Gastrocnemius medialis (tissue), 4 donors: ENCODE measurements around the gene FBXO33. TPM values are rescaled to one million over a fixed set of nuclear protein-coding genes. Genes with fewer than 3 reads are reported as not detected.

Experiments
- ATAC-seq, 2 donors: fragments of 150-250 bp; one replicate each; pipeline ENCODE4 v1.9.1; 2016
- DNase-seq, 2 donors: peaks; one replicate each; pipeline ENCODE4 v3.0.0-alpha.2; 2019
- H3K27ac ChIP-seq, 4 donors: fragments of 200-600 bp; sonication (generic); 1 replicate in 1 of 4; 2 replicates in 3 of 4; pipeline ENCODE4 v1.5.1; 2016 to 2018; ENCODE audit warnings: mild to moderate bottlenecking in 2 of 4, moderate library complexity in 1 of 4
- H3K27me3 ChIP-seq, 3 donors: fragments of 200-600 bp; sonication (generic) in 2 of 3; 1 replicate in 1 of 3; 2 replicates in 2 of 3; pipeline versions ENCODE4 v1.5.1 to v1.6.0; 2016 to 2019; ENCODE audit warnings: mild to moderate bottlenecking in 1 of 3, moderate library complexity in 1 of 3
- H3K36me3 ChIP-seq, 2 donors: fragments of 200-600 bp; sonication (generic) in 1 of 2; one replicate each; pipeline ENCODE4 v1.5.1; 2017 to 2018
- H3K4me1 ChIP-seq, 2 donors: fragments of 200-600 bp; sonication (generic) in 1 of 2; one replicate each; pipeline ENCODE4 v1.5.1; 2016 to 2017; ENCODE audit warnings: mild to moderate bottlenecking in 2 of 2
- H3K4me3 ChIP-seq, 4 donors: fragments of 200-600 bp; sonication (generic) in 3 of 4; 1 replicate in 1 of 4; 2 replicates in 3 of 4; pipeline ENCODE4 v1.5.1; 2016 to 2019; ENCODE audit warnings: mild to moderate bottlenecking in 2 of 4
- H3K9me3 ChIP-seq, 3 donors: fragments of 200-600 bp; sonication (generic) in 2 of 3; 1 replicate in 1 of 3; 2 replicates in 2 of 3; pipeline ENCODE4 v1.5.1; 2016 to 2019
- POLR2A ChIP-seq, 2 donors: fragments of 450-650 bp; IDR thresholded peaks; one replicate each; pipeline ENCODE4 v1.6.1; 2017; ENCODE audit warnings: antibody characterized with exemption in 2 of 2, mild to moderate bottlenecking in 2 of 2, moderate library complexity in 2 of 2
- in situ Hi-C, 4 donors: fragments of 200-750 bp; cut with MboI; loops; one replicate each; pipeline versions ENCODE4 v1.15.0 to v1.8.0; 2017; ENCODE audit warnings: low sequenced_read_pairs in 4 of 4
- intact Hi-C: fragments of 100-400 bp; cut with DNase I; formaldehyde crosslinking; loops from one replicate; pipeline ENCODE4 v1.15.1; 2023; ENCODE audit warnings: low total_unique reads
- total RNA-seq, 4 donors: library from RNA; depleted of rRNA; stranded (reverse); fragments of >200 nt; gene quantifications; one replicate each; pipeline versions ENCODE4 v1.1.0 to v1.2.3, GENCODE V29; 2016
- TF ChIP-seq, protein P1 (sequence below), 5 experiments: fragments of 450-650 bp in 3 of 5; fragments of 200-600 bp in 2 of 5; sonication (generic) in 2 of 5; IDR thresholded peaks in 4 of 5; conservative IDR thresholded peaks in 1 of 5; 1 replicate in 4 of 5; 2 replicates in 1 of 5; pipeline ENCODE4 v1.5.1; 2016 to 2019; ENCODE audit warnings: antibody characterized with exemption in 5 of 5, mild to moderate bottlenecking in 3 of 5, moderate library complexity in 3 of 5

Gene FBXO33
- total RNA-seq, 4 donors from 2014 or later: 5.3 to 8.0 (median 5.9) TPM

DNA sequence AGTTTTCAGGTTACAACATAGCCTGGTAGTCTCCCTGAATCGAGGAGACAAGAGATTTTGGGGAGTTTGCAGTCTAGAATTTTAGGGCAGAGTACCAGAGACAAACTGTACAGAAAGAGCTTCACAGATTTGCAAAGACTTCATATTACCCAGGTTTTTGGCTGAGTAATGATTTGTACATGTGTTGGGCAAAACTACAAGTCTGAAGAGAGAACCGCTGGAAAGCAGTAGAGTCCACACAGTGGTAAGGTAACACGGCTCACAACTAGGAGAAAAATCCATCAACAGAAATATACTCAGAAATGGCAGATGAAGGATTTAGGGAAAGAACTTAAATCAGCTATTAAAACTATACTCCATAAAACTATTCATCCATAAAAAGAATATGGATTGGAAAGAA lies 25.7 kb downstream of the FBXO33 start:
- Histone ChIP-seq H3K27ac (no peak overlapping the region), H3K27me3 (no peaks in the 10 kb centered on the region), H3K4me3 (no peak overlapping the region), H3K9me3 (no peaks in the 10 kb centered on the region), H3K36me3 (no peaks in the 10 kb centered on the region), H3K4me1 (no peaks in the 10 kb centered on the region)
- in situ Hi-C loops: no loop called here
- intact Hi-C loops: no loop called here
- DNase-seq (no peak), ATAC-seq (no peak)
- no peak for TF ChIP-seq POLR2A (IDR thresholded peaks at IDR 0.05)
- TF ChIP-seq, protein P1, sequence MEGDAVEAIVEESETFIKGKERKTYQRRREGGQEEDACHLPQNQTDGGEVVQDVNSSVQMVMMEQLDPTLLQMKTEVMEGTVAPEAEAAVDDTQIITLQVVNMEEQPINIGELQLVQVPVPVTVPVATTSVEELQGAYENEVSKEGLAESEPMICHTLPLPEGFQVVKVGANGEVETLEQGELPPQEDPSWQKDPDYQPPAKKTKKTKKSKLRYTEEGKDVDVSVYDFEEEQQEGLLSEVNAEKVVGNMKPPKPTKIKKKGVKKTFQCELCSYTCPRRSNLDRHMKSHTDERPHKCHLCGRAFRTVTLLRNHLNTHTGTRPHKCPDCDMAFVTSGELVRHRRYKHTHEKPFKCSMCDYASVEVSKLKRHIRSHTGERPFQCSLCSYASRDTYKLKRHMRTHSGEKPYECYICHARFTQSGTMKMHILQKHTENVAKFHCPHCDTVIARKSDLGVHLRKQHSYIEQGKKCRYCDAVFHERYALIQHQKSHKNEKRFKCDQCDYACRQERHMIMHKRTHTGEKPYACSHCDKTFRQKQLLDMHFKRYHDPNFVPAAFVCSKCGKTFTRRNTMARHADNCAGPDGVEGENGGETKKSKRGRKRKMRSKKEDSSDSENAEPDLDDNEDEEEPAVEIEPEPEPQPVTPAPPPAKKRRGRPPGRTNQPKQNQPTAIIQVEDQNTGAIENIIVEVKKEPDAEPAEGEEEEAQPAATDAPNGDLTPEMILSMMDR (IDR thresholded peaks at IDR 0.05 in 4 of 5, conservative IDR thresholded peaks at IDR 0.05 in 1 of 5): no peak

DNA sequence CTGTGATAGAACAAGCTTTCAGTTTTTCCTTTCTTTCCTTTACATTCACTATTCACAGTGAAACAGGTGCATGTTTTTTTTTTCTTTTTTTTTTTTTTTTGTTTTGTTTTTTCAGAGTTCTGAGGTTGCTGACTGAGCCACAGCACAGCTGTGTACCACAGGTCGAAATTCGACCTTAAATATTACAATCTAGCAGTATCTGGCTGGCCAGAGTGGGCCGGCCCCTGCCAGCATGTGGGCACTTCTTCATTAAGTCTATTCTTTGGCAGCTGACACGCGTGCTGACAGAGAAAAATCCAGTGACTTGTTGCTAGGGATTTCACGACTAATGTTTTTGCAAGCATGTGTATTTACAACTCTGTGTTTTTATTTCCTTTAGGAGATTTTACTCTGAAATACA lies 33.9 kb downstream of the FBXO33 start:
- Histone ChIP-seq H3K36me3 (peaks cover 0 to 12% of the 10 kb centered on the region in 2 donors), H3K27me3 (no peaks in the 10 kb centered on the region), H3K4me3 (no peak overlapping the region), H3K27ac (peak overlapping the region in 1 of 4 donors; percentile 9), H3K9me3 (no peaks in the 10 kb centered on the region), H3K4me1 (peaks cover 0 to 11% of the 10 kb centered on the region in 2 donors)
- DNase-seq (no peak), ATAC-seq (no peak)
- TF ChIP-seq POLR2A (IDR thresholded peaks at IDR 0.05): no peak
- TF ChIP-seq, protein P1 (IDR thresholded peaks at IDR 0.05 in 4 of 5, conservative IDR thresholded peaks at IDR 0.05 in 1 of 5): no peak
- in situ Hi-C loops (no loop called here), intact Hi-C loops (no loop called here)

DNA sequence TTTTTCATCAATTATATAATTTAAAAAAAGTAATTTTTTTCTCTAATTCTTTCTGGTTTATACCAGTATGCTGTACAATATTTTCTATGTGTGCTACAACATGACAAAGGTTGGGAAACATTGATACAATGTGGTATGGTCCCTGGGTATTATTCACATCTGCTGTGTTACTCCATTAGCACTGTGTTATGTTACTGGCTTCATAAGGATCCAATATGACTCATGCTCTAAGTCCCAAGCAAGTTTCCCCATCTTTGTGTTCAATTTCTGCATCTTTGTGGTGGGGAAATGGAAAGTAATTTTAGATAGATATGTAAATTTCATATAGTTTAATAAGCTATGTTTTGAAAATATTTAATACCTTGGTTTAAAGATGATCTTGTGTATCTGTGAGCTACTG lies 35.8 kb downstream of the FBXO33 start:
- H3K27ac ChIP-seq: peak overlapping the region in 1 of 4 donors; percentile 4
- no peak overlapping the region for H3K4me3 ChIP-seq
- peaks cover 0 to 12% of the 10 kb centered on the region in 2 donors for H3K36me3 ChIP-seq

DNA sequence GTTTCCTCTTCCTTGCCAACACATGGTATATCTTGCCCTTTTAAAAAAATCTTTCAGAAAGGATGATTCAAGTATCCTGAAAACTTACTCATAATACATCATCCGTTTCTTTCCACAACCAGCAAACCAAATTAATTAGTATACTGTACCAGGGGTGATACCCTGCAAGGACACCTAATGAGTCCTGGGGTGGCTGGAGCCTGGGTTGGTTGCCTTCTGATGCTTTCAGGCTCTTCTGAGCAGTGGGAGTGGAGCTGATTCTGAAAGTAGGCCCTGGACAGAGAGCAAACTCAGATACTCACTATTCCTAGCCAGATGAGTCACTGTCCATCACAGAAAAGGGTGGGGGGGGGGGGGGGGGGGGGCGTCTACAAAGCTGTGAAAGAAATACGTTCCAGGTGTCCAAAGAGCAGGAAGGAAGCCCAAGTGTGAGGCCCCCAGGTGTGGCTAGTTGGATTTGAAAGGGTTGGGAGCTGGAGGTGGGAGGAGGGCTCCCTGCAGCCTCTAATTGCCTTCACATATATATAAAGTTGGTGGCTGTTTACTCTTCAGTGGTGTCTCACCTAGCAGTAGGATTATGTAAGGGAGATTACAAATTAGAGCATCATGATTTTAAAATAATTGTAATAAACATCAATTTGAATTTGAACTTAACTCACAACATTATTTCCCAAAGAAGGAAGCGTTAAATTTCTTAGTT lies 36.5 kb downstream of the FBXO33 start:
- Histone ChIP-seq H3K27ac (peak overlapping the region in 2 of 4 donors; percentile 34 to 47), H3K27me3 (no peaks in the 10 kb centered on the region), H3K9me3 (no peaks in the 10 kb centered on the region), H3K4me1 (peaks cover 0 to 7% of the 10 kb centered on the region in 2 donors), H3K36me3 (peaks cover 0 to 12% of the 10 kb centered on the region in 2 donors), H3K4me3 (no peak overlapping the region)
- DNase-seq (no peak), ATAC-seq (peak; percentile 64 to 69)
- TF ChIP-seq, protein P1 (IDR thresholded peaks at IDR 0.05 in 4 of 5, conservative IDR thresholded peaks at IDR 0.05 in 1 of 5): no peak
- TF ChIP-seq POLR2A (IDR thresholded peaks at IDR 0.05): no peak
- in situ Hi-C loops (no loop called here), intact Hi-C loops (no loop called here)

More for the DNA sequence above, 35.8 kb downstream of the FBXO33 start:
- TF ChIP-seq POLR2A (IDR thresholded peaks at IDR 0.05): no peak
- TF ChIP-seq, protein P1 (IDR thresholded peaks at IDR 0.05 in 4 of 5, conservative IDR thresholded peaks at IDR 0.05 in 1 of 5): no peak
- DNase-seq (no peak), ATAC-seq (peak in 1 of 2 donors; percentile 87)
- in situ Hi-C loops (no loop called here), intact Hi-C loops (no loop called here)
- H3K4me1 ChIP-seq: peaks cover 0 to 11% of the 10 kb centered on the region in 2 donors
- H3K9me3 ChIP-seq: no peaks in the 10 kb centered on the region
- H3K27me3 ChIP-seq: no peaks in the 10 kb centered on the region
